Progenitor cell of endocrine pancreas (in vitro differentiated cells): ENCODE measurements around the gene NSMCE3. TPM values are rescaled to one million over a fixed set of nuclear protein-coding genes. Genes with fewer than 3 reads are reported as not detected.
A peak's percentile ranks its signal among the peaks of the same experiment; 100 is the strongest.

Experiments
- DNase-seq: peaks from one replicate; pipeline ENCODE4 v3.0.0; 2021; ENCODE audit warnings: low spot score; ENCODE audit not compliant: unreplicated experiment
- H3K27ac Mint-ChIP-seq: 2 replicates; pipeline ENCODE4 v1.8.0; 2021; ENCODE audit warnings: mild to moderate bottlenecking, moderate library complexity, mixed read lengths
- H3K27me3 Mint-ChIP-seq: 2 replicates; pipeline ENCODE4 v1.8.0; 2021; ENCODE audit warnings: mixed read lengths
- H3K36me3 Mint-ChIP-seq: 2 replicates; pipeline ENCODE4 v1.8.0; 2022; ENCODE audit warnings: mixed read lengths; ENCODE audit not compliant: insufficient read depth
- H3K4me1 Mint-ChIP-seq: 2 replicates; pipeline ENCODE4 v1.8.0; 2021; ENCODE audit warnings: low read depth, mixed read lengths
- H3K4me3 Mint-ChIP-seq: 2 replicates; pipeline ENCODE4 v1.8.0; 2021; ENCODE audit warnings: low read depth, mild to moderate bottlenecking, moderate library complexity, mixed read lengths
- H3K9me3 Mint-ChIP-seq: 2 replicates; pipeline ENCODE4 v1.8.0; 2021; ENCODE audit warnings: low read depth, mixed read lengths
- total RNA-seq: library from RNA; stranded (reverse); gene quantifications from 2 replicates; pipeline ENCODE4 v1.2.1, GENCODE V29; 2021
- TF ChIP-seq, protein P1 (sequence below): fragments of 200-600 bp; sonication (generic); IDR thresholded peaks from one replicate; pipeline ENCODE4 v1.5.0; 2021; ENCODE audit warnings: antibody characterized with exemption, mild to moderate bottlenecking; ENCODE audit not compliant: unreplicated experiment

The NSMCE3 gene
- total RNA-seq, 1 donor from 2014 or later: 8.4 TPM

- H3K4me1 Mint-ChIP-seq: peaks cover 7% of the 10 kb centered on the region
- peaks cover 6% of the 10 kb centered on the region for H3K9me3 Mint-ChIP-seq
- H3K36me3 Mint-ChIP-seq: peaks cover 1% of the 10 kb centered on the region
- no peak for DNase-seq
- no peak overlapping the region for H3K4me3 Mint-ChIP-seq
- no peaks in the 10 kb centered on the region for H3K27me3 Mint-ChIP-seq
- H3K27ac Mint-ChIP-seq: no peak overlapping the region
- TF ChIP-seq, protein P1, sequence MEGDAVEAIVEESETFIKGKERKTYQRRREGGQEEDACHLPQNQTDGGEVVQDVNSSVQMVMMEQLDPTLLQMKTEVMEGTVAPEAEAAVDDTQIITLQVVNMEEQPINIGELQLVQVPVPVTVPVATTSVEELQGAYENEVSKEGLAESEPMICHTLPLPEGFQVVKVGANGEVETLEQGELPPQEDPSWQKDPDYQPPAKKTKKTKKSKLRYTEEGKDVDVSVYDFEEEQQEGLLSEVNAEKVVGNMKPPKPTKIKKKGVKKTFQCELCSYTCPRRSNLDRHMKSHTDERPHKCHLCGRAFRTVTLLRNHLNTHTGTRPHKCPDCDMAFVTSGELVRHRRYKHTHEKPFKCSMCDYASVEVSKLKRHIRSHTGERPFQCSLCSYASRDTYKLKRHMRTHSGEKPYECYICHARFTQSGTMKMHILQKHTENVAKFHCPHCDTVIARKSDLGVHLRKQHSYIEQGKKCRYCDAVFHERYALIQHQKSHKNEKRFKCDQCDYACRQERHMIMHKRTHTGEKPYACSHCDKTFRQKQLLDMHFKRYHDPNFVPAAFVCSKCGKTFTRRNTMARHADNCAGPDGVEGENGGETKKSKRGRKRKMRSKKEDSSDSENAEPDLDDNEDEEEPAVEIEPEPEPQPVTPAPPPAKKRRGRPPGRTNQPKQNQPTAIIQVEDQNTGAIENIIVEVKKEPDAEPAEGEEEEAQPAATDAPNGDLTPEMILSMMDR: no peak
These were observed 47.3 kb downstream of the NSMCE3 start for GRCh38 chr15:29222129-29222853.

DNA sequence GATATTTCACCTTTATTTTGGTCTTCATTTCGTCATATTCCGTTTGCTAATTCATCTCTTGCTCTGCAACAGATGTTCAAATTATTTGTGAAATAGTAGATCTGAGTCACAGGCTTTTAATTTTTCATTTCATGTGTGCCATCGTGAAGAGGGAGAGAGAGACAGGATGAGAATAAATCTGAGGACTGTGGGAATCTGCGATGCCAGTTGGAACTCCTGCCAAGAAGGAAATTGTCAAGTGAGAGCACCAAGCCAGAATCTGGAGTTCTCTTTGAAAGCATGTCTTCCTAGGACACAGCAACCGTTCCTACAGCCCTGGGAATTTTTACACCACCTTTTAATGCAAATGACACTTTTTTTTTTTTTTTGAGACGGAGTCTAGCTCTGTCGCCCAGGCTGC, 48.8 kb downstream of the NSMCE3 start:
- Mint-ChIP-seq H3K4me1 (peaks cover 13% of the 10 kb centered on the region), H3K4me3 (no peak overlapping the region), H3K9me3 (peaks cover 8% of the 10 kb centered on the region), H3K36me3 (peaks cover 1% of the 10 kb centered on the region), H3K27ac (no peak overlapping the region), H3K27me3 (no peaks in the 10 kb centered on the region)
- DNase-seq: no peak
- TF ChIP-seq, protein P1: no peak

- peaks cover 20% of the 10 kb centered on the region for H3K9me3 Mint-ChIP-seq
- TF ChIP-seq, protein P1: no peak
- peaks cover 3% of the 10 kb centered on the region for H3K36me3 Mint-ChIP-seq
- H3K27me3 Mint-ChIP-seq: no peaks in the 10 kb centered on the region
- peaks cover 14% of the 10 kb centered on the region for H3K4me1 Mint-ChIP-seq
- no peak for DNase-seq
- H3K27ac Mint-ChIP-seq: peak overlapping the region; percentile 77
- no peak overlapping the region for H3K4me3 Mint-ChIP-seq
These were observed 52.7 kb downstream of the NSMCE3 start for GRCh38 chr15:29216955-29217354.
